ENCODE data around the gene CCDC183.

Gene CCDC183

DNA sequence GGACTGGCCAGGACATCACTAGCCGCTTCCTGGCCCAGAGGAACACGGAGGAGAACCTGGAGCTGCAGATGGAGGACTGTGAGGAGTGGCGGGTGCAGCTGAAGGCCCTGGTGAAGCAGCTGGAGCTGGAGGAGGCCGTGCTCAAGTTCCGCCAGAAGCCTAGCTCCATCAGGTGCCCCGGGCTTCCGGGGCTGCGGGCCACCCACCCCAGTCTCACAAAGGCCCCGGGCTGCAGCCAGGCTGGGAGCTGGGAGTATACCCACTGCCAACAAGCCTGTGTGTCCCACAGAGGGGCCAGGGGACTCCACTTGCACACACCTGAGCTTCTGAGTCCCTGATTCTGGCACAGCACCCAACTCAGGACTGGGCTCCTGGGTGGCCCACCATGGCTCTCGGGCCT, 9.9 kb downstream of the CCDC183 start:
- H3F3A ChIP-seq (ENCODE audit: control insufficient read depth, insufficient read depth): no peaks in the 10 kb centered on the region
- peaks cover 44% of the 10 kb centered on the region for H3K79me2 ChIP-seq (ENCODE audit: control insufficient read depth, low read length)
- peaks cover 10% of the 10 kb centered on the region for H3K27me3 ChIP-seq (ENCODE audit: control insufficient read depth, low read length)
- H3K36me3 ChIP-seq (ENCODE audit: control insufficient read depth, low read length): peaks cover 46% of the 10 kb centered on the region
- H3K9me3 ChIP-seq (ENCODE audit: control insufficient read depth, insufficient read depth, low read length): no peaks in the 10 kb centered on the region
- peaks cover 36% of the 10 kb centered on the region for H3K4me1 ChIP-seq (ENCODE audit: control insufficient read depth, low read length)
- H3K4me3 ChIP-seq (ENCODE audit: low read length): no peak overlapping the region
- no peak overlapping the region for H3K27ac ChIP-seq (ENCODE audit: low read depth, low read length)
- no peaks in the 10 kb centered on the region for H3K9me2 ChIP-seq (replicated peaks; ENCODE audit: control insufficient read depth, low read length)
- peaks cover 8% of the 10 kb centered on the region for H4K20me1 ChIP-seq (ENCODE audit: control insufficient read depth, insufficient read depth, low read depth, low read length)
- TF ChIP-seq, protein P1, sequence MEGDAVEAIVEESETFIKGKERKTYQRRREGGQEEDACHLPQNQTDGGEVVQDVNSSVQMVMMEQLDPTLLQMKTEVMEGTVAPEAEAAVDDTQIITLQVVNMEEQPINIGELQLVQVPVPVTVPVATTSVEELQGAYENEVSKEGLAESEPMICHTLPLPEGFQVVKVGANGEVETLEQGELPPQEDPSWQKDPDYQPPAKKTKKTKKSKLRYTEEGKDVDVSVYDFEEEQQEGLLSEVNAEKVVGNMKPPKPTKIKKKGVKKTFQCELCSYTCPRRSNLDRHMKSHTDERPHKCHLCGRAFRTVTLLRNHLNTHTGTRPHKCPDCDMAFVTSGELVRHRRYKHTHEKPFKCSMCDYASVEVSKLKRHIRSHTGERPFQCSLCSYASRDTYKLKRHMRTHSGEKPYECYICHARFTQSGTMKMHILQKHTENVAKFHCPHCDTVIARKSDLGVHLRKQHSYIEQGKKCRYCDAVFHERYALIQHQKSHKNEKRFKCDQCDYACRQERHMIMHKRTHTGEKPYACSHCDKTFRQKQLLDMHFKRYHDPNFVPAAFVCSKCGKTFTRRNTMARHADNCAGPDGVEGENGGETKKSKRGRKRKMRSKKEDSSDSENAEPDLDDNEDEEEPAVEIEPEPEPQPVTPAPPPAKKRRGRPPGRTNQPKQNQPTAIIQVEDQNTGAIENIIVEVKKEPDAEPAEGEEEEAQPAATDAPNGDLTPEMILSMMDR (IDR thresholded peaks at IDR 0.05; ENCODE audit: low read depth, low read length, poor library complexity, severe bottlenecking): no peak
- no peak for TF ChIP-seq EZH2phosphoT487 (IDR thresholded peaks at IDR 0.05; ENCODE audit: borderline replicate concordance, low read length)
- H3K4me2 ChIP-seq (ENCODE audit: low read length): 0 out of 2 replicates have a peak overlapping the region, but pooled peaks have one; percentile 92

- H3K9me2 ChIP-seq (replicated peaks; ENCODE audit: control insufficient read depth, low read length): no peaks in the 10 kb centered on the region
These were observed 10.6 kb downstream of the CCDC183 start for GRCh38 chr9:136806631-136807201.

DNA sequence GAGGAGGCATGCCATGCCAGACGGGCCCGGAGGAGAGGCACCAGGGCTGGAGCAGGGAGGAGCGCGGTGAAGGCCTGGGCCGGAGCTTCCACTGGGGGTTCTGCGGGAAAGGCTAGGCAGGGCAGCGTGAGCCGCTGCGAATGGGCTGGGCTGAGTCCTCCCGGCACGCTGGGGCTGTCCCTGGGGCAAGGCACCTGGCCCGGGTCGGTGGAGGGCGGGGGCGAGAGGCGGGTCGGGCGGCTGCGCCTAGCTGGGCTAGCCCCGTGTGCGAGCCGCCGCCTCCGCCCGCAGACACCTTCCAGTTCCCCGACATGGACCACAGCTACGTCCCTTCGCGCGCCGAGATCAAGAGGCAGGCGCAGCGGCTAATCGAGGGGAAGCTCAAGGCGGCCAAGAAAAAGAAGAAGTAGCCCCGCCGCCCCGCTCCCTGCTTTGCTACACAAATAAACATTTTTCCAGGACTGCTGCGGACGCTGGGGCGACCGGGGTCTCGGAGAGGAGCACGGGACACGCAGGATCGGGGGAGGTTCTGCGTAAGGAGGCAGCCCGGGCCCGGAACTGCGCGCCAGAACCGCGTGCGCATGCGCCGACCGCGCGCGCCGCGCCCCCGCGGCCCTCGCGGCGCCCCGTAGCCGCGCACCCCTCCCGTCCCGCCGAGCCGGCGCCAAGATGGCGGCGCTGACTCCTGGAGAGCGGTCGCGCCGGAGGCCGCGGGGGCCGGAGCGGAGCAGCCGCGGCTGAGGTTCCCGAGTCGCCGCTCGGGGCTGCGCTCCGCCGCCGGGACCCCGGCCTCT, 11.3 kb downstream of the CCDC183 start, which contains the start of gene RABL6:
Gene RABL6 (plus strand): TSS at position 668 of the 794 bp plus-strand sequence. CDS start 249 bp downstream, outside the sequence.
- peak within 1 kb of the TSS; percentile 92 for H3K4me2 ChIP-seq (ENCODE audit: low read length)
- TF ChIP-seq, protein P1 (IDR thresholded peaks at IDR 0.05; ENCODE audit: low read depth, low read length, poor library complexity, severe bottlenecking): no peak
- TF ChIP-seq EZH2phosphoT487 (IDR thresholded peaks at IDR 0.05; ENCODE audit: borderline replicate concordance, low read length): no peak
- peaks cover 57% of the 10 kb centered on the region for H3K36me3 ChIP-seq (ENCODE audit: control insufficient read depth, low read length)
- peaks cover 8% of the 10 kb centered on the region for H4K20me1 ChIP-seq (ENCODE audit: control insufficient read depth, insufficient read depth, low read depth, low read length)
- H3K9me2 ChIP-seq (replicated peaks; ENCODE audit: control insufficient read depth, low read length): no peaks in the 10 kb centered on the region
- peak within 1 kb of the TSS; percentile 88 for H3K4me3 ChIP-seq (ENCODE audit: low read length)
- H3K27me3 ChIP-seq (ENCODE audit: control insufficient read depth, low read length): no peaks in the 10 kb centered on the region; the same call in 1 of the 2 replicates
- H3K4me1 ChIP-seq (ENCODE audit: control insufficient read depth, low read length): peaks cover 28% of the 10 kb centered on the region
- H3K79me2 ChIP-seq (ENCODE audit: control insufficient read depth, low read length): peaks cover 59% of the 10 kb centered on the region
- H3K27ac ChIP-seq (ENCODE audit: low read depth, low read length): peak within 1 kb of the TSS; percentile 57
- H3F3A ChIP-seq (ENCODE audit: control insufficient read depth, insufficient read depth): no peaks in the 10 kb centered on the region
- H3K9me3 ChIP-seq (ENCODE audit: control insufficient read depth, insufficient read depth, low read length): no peaks in the 10 kb centered on the region

More at GRCh38 chr9:136806631-136807201, 10.6 kb downstream of the CCDC183 start:
- H3K4me1 ChIP-seq (ENCODE audit: control insufficient read depth, low read length): peaks cover 29% of the 10 kb centered on the region
- no peaks in the 10 kb centered on the region for H3F3A ChIP-seq (ENCODE audit: control insufficient read depth, insufficient read depth)
- peak overlapping the region; percentile 92 for H3K4me2 ChIP-seq (ENCODE audit: low read length)
- no peak overlapping the region for H3K27ac ChIP-seq (ENCODE audit: low read depth, low read length)
- peaks cover 8% of the 10 kb centered on the region for H4K20me1 ChIP-seq (ENCODE audit: control insufficient read depth, insufficient read depth, low read depth, low read length)
- H3K27me3 ChIP-seq (ENCODE audit: control insufficient read depth, low read length): peaks cover 7% of the 10 kb centered on the region; the same call in 1 of the 2 replicates
- TF ChIP-seq EZH2phosphoT487 (IDR thresholded peaks at IDR 0.05; ENCODE audit: borderline replicate concordance, low read length): no peak
- TF ChIP-seq, protein P1 (IDR thresholded peaks at IDR 0.05; ENCODE audit: low read depth, low read length, poor library complexity, severe bottlenecking): no peak
- H3K36me3 ChIP-seq (ENCODE audit: control insufficient read depth, low read length): peaks cover 51% of the 10 kb centered on the region
- H3K79me2 ChIP-seq (ENCODE audit: control insufficient read depth, low read length): peaks cover 51% of the 10 kb centered on the region
- peak overlapping the region; percentile 88 for H3K4me3 ChIP-seq (ENCODE audit: low read length)
- H3K9me3 ChIP-seq (ENCODE audit: control insufficient read depth, insufficient read depth, low read length): no peaks in the 10 kb centered on the region

All from DOHH2 (cell line).